IPS-20b (cell line): ENCODE measurements around the gene PRR5L.

Experiments used
- H3K27ac ChIP-seq: one replicate; pipeline ENCODE4 v1.5.1; 2013; ENCODE audit warnings: low read length
- H3K27me3 ChIP-seq: 2 replicates; pipeline ENCODE4 v1.6.1; 2013; ENCODE audit warnings: mild to moderate bottlenecking, low read length, inconsistent platforms; ENCODE audit not compliant: insufficient read depth
- H3K36me3 ChIP-seq: 2 replicates; pipeline ENCODE4 v1.6.1; 2013; ENCODE audit warnings: low read depth, mild to moderate bottlenecking, inconsistent platforms, low read length, moderate library complexity; ENCODE audit not compliant: insufficient read depth
- H3K4me1 ChIP-seq: 2 replicates; pipeline ENCODE4 v1.6.1; 2013; ENCODE audit warnings: mild to moderate bottlenecking, control low read depth, inconsistent platforms, low read length, moderate library complexity; ENCODE audit not compliant: insufficient read depth
- H3K4me3 ChIP-seq: 2 replicates; pipeline ENCODE4 v1.5.1; 2013; ENCODE audit warnings: mild to moderate bottlenecking, low read length, inconsistent platforms
- H3K9ac ChIP-seq: 2 replicates; pipeline ENCODE4 v1.6.1; 2013; ENCODE audit warnings: low read depth, mild to moderate bottlenecking, inconsistent platforms, low read length, moderate library complexity
- H3K9me3 ChIP-seq: 2 replicates; pipeline ENCODE4 v1.6.1; 2013; ENCODE audit warnings: mild to moderate bottlenecking, low read depth, low read length, inconsistent platforms; ENCODE audit not compliant: insufficient read depth

Gene PRR5L

DNA sequence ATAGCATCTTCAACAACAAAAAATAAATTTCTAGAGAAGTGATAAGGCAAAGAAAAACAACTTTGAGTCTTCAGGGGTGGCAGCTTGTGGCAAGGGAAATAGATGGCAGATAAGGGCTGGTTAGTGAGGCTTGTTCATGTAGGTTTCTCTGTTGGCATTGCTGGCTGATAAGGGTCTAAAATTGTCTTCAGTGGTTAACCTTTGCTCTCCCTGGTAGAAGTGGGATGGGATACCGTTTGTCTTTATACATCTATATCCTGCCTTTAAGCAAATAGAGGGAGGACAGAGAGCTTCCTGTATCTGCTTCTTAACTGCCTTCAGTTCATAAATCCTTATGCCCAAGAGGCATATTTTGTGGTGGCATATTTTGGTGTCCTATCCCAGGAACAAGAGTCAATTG lies 156.9 kb downstream of the PRR5L start:
- H3K9ac ChIP-seq, result no peak overlapping the region
- H3K4me3 ChIP-seq, result no peak overlapping the region
- H3K27me3 ChIP-seq, result no peaks in the 10 kb centered on the region
- H3K36me3 ChIP-seq, result peaks cover 9% of the 10 kb centered on the region; the same call in 1 of the 2 replicates
- no peaks in the 10 kb centered on the region for H3K9me3 ChIP-seq
- no peak overlapping the region for H3K27ac ChIP-seq
- H3K4me1 ChIP-seq, result peaks cover 12% of the 10 kb centered on the region; the same call in 1 of the 2 replicates

DNA sequence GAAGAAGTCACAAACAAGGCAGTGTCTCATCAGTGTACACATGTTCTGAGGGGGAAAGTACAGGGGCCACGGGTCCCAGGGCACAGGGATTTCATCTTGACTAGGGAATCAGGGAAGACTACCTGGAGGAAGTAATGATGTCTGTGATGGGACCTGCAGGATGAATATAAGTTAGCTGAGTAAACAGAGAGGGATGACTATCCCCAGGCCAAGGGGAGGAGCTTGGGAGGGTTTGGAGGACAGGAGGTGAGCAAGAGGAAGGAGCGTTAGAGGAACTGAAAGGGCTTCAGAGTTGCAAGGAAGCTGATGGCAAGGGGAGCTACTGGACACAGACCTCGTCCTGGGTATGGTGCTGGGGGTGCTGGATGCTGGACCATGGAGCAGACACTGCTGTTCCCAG lies 157.6 kb downstream of the PRR5L start:
- Histone ChIP-seq H3K9ac (no peak overlapping the region; the same call in 1 of the 2 replicates), H3K4me3 (no peak overlapping the region), H3K4me1 (peaks cover 12% of the 10 kb centered on the region; the same call in 1 of the 2 replicates), H3K27me3 (no peaks in the 10 kb centered on the region), H3K36me3 (peaks cover 9% of the 10 kb centered on the region; the same call in 1 of the 2 replicates), H3K9me3 (no peaks in the 10 kb centered on the region), H3K27ac (no peak overlapping the region)

DNA sequence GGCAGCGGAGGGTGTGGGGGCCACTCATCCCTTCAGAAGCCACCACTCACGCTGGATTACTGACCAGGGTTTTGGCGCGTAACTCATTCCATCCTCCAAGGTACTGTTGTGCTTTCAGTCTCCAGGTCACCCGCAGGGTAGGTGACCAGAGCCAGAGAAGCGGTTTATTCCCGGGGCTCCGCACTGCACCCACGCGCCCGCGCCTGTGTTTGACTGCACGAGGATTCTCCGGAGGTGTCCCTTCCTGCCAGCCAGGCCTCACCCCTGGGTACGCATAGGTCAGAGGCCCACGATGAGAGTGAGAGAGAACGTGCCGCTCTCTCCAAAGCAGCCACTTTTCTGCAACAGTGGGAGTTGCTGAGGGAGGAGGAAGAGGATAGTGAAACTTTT lies 158.5 kb downstream of the PRR5L start:
- H3K4me1 ChIP-seq, result peaks cover 12% of the 10 kb centered on the region; the same call in 1 of the 2 replicates
- H3K27ac ChIP-seq, result no peak overlapping the region
- peaks cover 9% of the 10 kb centered on the region; the same call in 1 of the 2 replicates for H3K36me3 ChIP-seq

DNA sequence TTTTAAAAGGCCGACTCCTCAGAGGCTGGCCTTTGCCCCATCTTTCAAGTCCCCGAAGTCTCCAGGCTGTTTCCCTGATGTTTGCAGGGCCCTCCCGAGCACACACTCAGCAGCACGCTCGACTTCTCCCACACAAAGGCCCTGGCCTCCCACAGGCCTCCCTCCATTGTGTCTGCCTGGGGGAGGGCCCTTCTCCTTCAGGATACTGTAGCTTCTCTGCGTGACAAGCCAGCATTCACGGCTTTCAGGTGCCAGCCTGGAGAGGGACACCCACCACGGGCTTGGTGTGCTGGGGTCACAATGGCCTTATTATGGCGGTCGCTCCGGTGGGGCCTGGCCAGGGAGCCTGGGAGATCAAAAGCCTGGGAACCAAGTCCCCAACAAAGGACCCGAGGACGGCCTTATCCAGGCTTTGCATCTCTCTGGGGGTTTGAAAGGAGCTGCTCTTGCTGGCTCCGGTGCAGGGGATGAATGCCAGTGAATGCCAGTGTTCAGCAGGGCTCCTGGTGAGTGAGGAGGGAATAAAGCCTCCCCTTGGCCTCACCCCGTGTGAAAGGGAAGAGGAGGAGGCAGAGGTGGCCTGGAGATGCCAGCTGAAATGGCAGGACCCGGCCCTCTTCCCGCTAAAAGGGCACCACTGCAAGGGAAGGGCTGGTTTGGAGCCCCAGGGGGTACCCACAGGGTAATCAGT lies 159.0 kb downstream of the PRR5L start:
- Histone ChIP-seq H3K27me3 (no peaks in the 10 kb centered on the region), H3K36me3 (peaks cover 9% of the 10 kb centered on the region; the same call in 1 of the 2 replicates), H3K4me3 (no peak overlapping the region), H3K4me1 (peaks cover 12% of the 10 kb centered on the region; the same call in 1 of the 2 replicates), H3K9me3 (no peaks in the 10 kb centered on the region), H3K9ac (no peak overlapping the region), H3K27ac (no peak overlapping the region)

More for the DNA sequence above, 158.5 kb downstream of the PRR5L start:
- Histone ChIP-seq H3K27me3 (no peaks in the 10 kb centered on the region), H3K4me3 (no peak overlapping the region), H3K9me3 (no peaks in the 10 kb centered on the region), H3K9ac (peak overlapping the region; percentile 26; the same call in 1 of the 2 replicates)

DNA sequence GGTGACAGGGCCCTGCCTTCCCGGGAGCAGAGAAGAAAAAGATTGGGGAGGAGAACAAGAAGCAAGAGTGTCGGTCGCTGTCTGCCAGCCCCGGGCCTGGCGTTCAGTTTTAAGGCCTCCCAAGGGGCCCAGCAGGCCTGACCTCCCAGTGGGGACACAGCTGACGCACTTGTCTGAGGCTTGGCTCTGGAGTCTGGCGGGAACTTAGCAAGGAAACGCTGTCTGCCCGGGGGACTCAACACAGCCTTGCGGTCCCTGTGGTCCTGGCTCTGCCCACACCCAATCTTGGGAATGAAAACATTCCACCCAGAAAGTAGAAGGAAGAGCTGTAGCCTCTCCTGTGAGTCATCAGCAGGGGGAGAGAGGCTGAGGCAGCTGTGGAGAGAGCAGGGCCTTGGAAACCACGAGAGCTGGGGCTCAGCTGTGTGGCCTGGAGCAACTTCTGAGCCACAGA lies 159.6 kb downstream of the PRR5L start:
- no peak overlapping the region for H3K9ac ChIP-seq
- no peak overlapping the region for H3K27ac ChIP-seq
- no peaks in the 10 kb centered on the region for H3K27me3 ChIP-seq
- no peaks in the 10 kb centered on the region for H3K9me3 ChIP-seq
- H3K36me3 ChIP-seq, result peaks cover 9% of the 10 kb centered on the region; the same call in 1 of the 2 replicates
- H3K4me1 ChIP-seq, result peaks cover 17% of the 10 kb centered on the region; the same call in 1 of the 2 replicates
- H3K4me3 ChIP-seq, result no peak overlapping the region

DNA sequence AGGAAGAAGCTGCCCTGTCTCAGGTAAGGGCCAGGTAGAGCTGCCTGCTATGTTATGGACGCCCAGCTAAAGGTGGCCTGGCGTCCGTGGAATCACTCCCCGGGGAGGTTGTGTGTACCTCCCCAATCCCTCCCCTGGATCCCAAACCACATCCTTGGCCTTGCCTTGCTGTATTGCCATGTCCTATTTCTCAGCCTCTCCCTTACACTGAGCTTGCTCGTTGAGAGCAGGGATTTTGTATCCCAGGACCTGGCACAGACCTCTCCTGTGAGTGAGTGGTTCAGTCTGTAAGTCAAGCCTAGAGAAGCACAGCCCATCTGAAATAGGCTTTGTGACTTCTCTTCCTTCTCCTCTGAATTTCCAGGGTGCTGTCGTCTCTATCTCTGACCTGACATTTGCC lies 160.1 kb downstream of the PRR5L start:
- H3K27ac ChIP-seq, result no peak overlapping the region
- H3K36me3 ChIP-seq, result peaks cover 5% of the 10 kb centered on the region; the same call in 1 of the 2 replicates
- no peak overlapping the region for H3K4me3 ChIP-seq
- H3K4me1 ChIP-seq, result peaks cover 17% of the 10 kb centered on the region; the same call in 1 of the 2 replicates
- no peaks in the 10 kb centered on the region for H3K27me3 ChIP-seq
- no peaks in the 10 kb centered on the region for H3K9me3 ChIP-seq
- H3K9ac ChIP-seq, result no peak overlapping the region

DNA sequence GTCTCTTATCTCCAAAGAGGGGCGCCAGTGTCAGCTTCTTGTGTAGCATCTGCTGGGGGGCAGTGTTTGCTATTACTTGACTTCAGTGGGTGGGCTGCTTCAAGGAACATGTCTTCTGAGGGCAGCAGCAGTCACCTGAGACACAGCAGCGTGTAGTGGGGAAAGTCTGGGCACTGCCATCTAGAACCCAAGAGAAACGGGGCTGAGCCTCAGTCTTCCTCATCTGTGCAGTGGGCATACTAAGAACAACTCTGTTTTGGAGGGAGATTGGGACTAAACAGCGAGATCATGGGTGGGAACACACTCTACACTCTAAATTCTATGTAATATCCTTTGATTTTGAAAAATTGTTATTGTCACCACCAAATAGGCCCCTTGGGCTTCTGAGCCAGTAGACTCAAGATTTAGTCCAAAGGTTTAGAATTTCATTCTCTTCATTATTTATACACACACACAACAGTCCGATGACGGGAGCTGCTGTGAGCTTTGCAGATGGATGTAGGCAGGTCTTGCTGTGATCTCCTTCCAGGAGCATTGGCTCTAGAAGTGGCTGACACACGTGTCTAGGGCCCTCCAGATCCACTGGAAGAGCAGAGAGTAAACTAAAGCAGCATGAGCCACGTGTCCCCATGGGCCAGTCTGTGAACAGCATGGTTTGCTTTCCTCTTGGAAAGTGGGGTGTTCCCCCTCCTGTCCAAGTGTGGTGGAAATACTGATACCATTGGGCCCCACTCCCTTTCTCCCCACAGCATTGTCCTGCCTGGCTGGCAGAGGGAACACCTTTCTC lies 162.2 kb downstream of the PRR5L start:
- Histone ChIP-seq H3K36me3 (no peaks in the 10 kb centered on the region), H3K27me3 (no peaks in the 10 kb centered on the region), H3K4me3 (no peak overlapping the region), H3K9ac (no peak overlapping the region), H3K4me1 (peaks cover 17% of the 10 kb centered on the region; the same call in 1 of the 2 replicates), H3K9me3 (no peaks in the 10 kb centered on the region), H3K27ac (no peak overlapping the region)

DNA sequence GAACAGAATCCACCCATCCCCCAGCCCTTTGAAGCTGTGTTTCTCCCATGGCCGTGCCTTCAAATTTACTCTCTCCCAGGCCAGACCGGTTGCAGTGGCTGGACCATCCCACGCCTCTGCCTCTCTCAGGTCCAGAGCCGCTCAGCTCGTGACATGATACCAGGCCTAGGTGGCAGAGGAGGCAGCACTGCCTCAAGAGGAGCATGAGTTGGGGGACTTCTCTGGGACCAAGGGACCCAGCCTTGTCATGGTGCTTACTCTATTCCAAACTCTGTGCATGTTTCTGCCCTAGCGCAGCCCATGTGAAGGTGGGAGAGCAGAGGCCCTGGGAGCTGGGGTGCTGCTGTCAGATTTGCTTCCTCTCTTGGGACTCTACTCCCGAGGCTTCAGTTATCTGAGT lies 163.0 kb downstream of the PRR5L start:
- no peaks in the 10 kb centered on the region for H3K9me3 ChIP-seq
- H3K4me3 ChIP-seq, result no peak overlapping the region
- no peaks in the 10 kb centered on the region for H3K27me3 ChIP-seq
- no peak overlapping the region for H3K9ac ChIP-seq
- no peak overlapping the region for H3K27ac ChIP-seq
- no peaks in the 10 kb centered on the region for H3K36me3 ChIP-seq
- peaks cover 14% of the 10 kb centered on the region; the same call in 1 of the 2 replicates for H3K4me1 ChIP-seq

DNA sequence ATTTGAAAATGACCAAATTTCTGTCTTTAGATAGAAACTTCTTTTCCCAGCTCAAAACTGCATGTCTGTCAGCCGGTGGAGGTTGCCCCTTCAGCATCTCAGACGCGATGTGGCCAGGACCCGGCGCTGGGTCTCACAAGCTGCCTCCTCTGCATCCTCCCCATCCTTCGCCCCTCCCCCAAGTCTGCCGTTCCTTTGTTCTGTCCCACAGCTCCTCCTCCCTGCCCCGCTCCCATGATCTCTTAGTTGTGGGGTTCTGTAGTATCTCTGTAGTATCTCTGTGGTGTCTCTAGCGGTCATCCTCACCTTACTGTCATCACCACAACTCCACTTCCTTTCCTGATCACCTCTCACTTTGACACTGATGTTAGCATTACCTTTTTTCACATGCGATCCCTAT lies 164.1 kb downstream of the PRR5L start:
- no peak overlapping the region for H3K9ac ChIP-seq
- H3K4me3 ChIP-seq, result no peak overlapping the region
- H3K27ac ChIP-seq, result no peak overlapping the region
- H3K27me3 ChIP-seq, result no peaks in the 10 kb centered on the region
- no peaks in the 10 kb centered on the region for H3K9me3 ChIP-seq
- no peaks in the 10 kb centered on the region for H3K36me3 ChIP-seq
- peaks cover 8% of the 10 kb centered on the region; the same call in 1 of the 2 replicates for H3K4me1 ChIP-seq

DNA sequence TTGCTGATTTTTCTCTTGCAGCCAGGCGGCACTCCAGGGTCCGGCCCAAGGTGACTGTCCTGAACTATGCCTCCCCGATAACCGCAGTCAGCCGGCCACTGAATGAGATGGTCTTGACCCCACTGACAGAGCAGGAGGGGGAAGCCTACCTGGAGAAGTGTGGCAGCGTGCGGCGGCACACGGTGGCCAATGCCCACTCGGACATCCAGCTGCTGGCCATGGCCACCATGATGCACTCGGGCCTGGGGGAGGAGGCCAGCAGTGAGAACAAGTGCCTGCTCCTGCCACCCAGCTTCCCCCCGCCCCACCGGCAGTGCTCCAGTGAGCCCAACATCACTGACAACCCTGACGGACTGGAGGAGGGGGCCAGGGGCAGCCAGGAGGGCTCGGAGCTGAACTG lies 166.2 kb downstream of the PRR5L start:
- no peak overlapping the region for H3K9ac ChIP-seq
- no peak overlapping the region for H3K27ac ChIP-seq
- H3K4me3 ChIP-seq, result no peak overlapping the region
- no peaks in the 10 kb centered on the region for H3K9me3 ChIP-seq
- H3K36me3 ChIP-seq, result no peaks in the 10 kb centered on the region
- H3K27me3 ChIP-seq, result no peaks in the 10 kb centered on the region
- peaks cover 4% of the 10 kb centered on the region; the same call in 1 of the 2 replicates for H3K4me1 ChIP-seq

DNA sequence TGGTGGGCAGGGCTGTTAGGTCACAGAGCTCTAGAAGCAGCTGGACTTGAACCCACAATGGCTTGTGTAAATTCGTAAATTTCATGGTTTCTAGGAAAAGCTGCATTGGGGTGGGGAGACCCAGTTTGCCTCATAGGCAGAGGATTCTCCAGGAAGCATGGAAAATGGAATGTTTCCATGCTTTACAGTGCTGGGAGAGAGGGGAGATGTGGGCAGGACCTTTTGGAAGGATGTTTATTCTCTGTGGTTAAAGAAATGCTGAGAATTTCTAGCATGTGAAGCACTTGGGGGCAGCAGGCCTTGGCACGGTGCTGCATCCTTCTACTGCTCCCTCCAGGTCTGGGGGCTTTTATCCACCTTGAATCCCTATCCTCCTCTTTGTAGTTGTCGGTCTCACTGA lies 167.7 kb downstream of the PRR5L start:
- Histone ChIP-seq H3K9ac (no peak overlapping the region), H3K9me3 (no peaks in the 10 kb centered on the region), H3K36me3 (no peaks in the 10 kb centered on the region), H3K27ac (no peak overlapping the region), H3K4me3 (no peak overlapping the region), H3K4me1 (peaks cover 4% of the 10 kb centered on the region; the same call in 1 of the 2 replicates), H3K27me3 (no peaks in the 10 kb centered on the region)
